ENCODE results near the gene CDC42SE2. TPM values are rescaled to one million over a fixed set of nuclear protein-coding genes. Genes with fewer than 3 reads are reported as not detected.
"Not testable (repeated sequence)": the region's sequence is repeated elsewhere in the genome, so short reads cannot be mapped to it uniquely, and the experiment has no call there.

The CDC42SE2 gene
- total RNA-seq, 2 experiments from 2014 or later: 54.2 to 66.8 TPM

- Histone ChIP-seq H3K79me2 (ENCODE audit: insufficient read depth, low read depth, low read length) (peaks cover 19% of the 10 kb centered on the region; the same call in 1 of the 2 replicates), H3K27ac (ENCODE audit: low read depth, low read length, poor library complexity, severe bottlenecking) (no peak overlapping the region)
- POLR2A ChIA-PET: no interaction called here
Measured at GRCh38 chr5:131338051-131338453, 74.2 kb downstream of the CDC42SE2 start.

GRCh38 chr5:131344288-131344687 is 80.4 kb downstream of the CDC42SE2 start:
- intact Hi-C loops (cut with micrococcal nuclease; ENCODE audit: unreplicated experiment): not testable (repeated sequence)

More at GRCh38 chr5:131338051-131338453, 74.2 kb downstream of the CDC42SE2 start:
- Histone ChIP-seq H3K9me3 (ENCODE audit: low read length) (peaks cover 4% of the 10 kb centered on the region; the same call in 1 of the 2 replicates), H3K4me1 (ENCODE audit: insufficient read depth, low read length, poor library complexity, severe bottlenecking) (no peaks in the 10 kb centered on the region), H3K36me3 (ENCODE audit: insufficient read depth, low read length) (peaks cover 50% of the 10 kb centered on the region), H4K20me1 (ENCODE audit: insufficient read depth, low read length) (no peaks in the 10 kb centered on the region), H3K4me2 (ENCODE audit: low read length) (no peak overlapping the region), H3K9me2 (ENCODE audit: insufficient read depth, low read length) (no peaks in the 10 kb centered on the region), H2AFZ (ENCODE audit: low read length) (no peak overlapping the region), H3K4me3 (ENCODE audit: low read depth, low read length, poor library complexity, severe bottlenecking) (no peak overlapping the region)
- intact Hi-C loops (cut with micrococcal nuclease; ENCODE audit: unreplicated experiment): no loop called here
- CTCF ChIA-PET (ENCODE audit: unreplicated experiment): no interaction called here
- TF ChIP-seq, protein P1, sequence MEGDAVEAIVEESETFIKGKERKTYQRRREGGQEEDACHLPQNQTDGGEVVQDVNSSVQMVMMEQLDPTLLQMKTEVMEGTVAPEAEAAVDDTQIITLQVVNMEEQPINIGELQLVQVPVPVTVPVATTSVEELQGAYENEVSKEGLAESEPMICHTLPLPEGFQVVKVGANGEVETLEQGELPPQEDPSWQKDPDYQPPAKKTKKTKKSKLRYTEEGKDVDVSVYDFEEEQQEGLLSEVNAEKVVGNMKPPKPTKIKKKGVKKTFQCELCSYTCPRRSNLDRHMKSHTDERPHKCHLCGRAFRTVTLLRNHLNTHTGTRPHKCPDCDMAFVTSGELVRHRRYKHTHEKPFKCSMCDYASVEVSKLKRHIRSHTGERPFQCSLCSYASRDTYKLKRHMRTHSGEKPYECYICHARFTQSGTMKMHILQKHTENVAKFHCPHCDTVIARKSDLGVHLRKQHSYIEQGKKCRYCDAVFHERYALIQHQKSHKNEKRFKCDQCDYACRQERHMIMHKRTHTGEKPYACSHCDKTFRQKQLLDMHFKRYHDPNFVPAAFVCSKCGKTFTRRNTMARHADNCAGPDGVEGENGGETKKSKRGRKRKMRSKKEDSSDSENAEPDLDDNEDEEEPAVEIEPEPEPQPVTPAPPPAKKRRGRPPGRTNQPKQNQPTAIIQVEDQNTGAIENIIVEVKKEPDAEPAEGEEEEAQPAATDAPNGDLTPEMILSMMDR (conservative IDR thresholded peaks at IDR 0.05; ENCODE audit: low read length): no peak
- no peak for TF ChIP-seq EZH2phosphoT487 (IDR thresholded peaks at IDR 0.05; ENCODE audit: borderline replicate concordance, low read depth, low read length)
- BruUV-seq (replicated peaks): no TSS peak
- no peak for DNase-seq (ENCODE audit: low spot score)

DNA sequence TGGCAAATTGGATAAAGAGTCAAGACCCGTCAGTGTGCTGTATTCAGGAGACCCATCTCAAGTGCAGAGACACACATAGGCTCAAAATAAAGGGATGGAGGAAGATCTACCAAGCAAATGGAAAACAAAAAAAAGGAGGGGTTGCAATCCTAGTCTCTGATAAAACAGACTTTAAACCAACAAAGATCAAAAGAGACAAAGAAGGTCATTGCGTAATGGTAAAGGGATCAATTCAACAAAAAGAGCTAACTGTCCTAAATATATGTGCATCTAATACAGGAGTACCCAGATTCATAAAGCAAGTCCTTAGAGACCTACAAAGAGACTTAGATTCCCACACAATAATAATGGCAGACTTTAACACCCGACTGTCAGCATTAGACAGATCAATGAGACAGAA is 82.4 kb downstream of the CDC42SE2 start:
- BruUV-seq (replicated peaks); H3K9me3 ChIP-seq (ENCODE audit: low read length); H4K20me1 ChIP-seq (ENCODE audit: insufficient read depth, low read length); H3K4me3 ChIP-seq (ENCODE audit: low read depth, low read length, poor library complexity, severe bottlenecking); H3K27ac ChIP-seq (ENCODE audit: low read depth, low read length, poor library complexity, severe bottlenecking); H3K4me2 ChIP-seq (ENCODE audit: low read length); H3K4me1 ChIP-seq (ENCODE audit: insufficient read depth, low read length, poor library complexity, severe bottlenecking); DNase-seq (ENCODE audit: low spot score); H2AFZ ChIP-seq (ENCODE audit: low read length); CTCF ChIA-PET (ENCODE audit: unreplicated experiment); intact Hi-C loops (cut with micrococcal nuclease; ENCODE audit: unreplicated experiment); POLR2A ChIA-PET; H3K9me2 ChIP-seq (ENCODE audit: insufficient read depth, low read length): not testable (repeated sequence)
- H3K36me3 ChIP-seq (ENCODE audit: insufficient read depth, low read length): peaks cover 31% of the 10 kb centered on the region
- H3K79me2 ChIP-seq (ENCODE audit: insufficient read depth, low read depth, low read length): peaks cover 15% of the 10 kb centered on the region; the same call in 1 of the 2 replicates

More at GRCh38 chr5:131344288-131344687, 80.4 kb downstream of the CDC42SE2 start:
- H3K9me2 ChIP-seq (ENCODE audit: insufficient read depth, low read length); H3K4me1 ChIP-seq (ENCODE audit: insufficient read depth, low read length, poor library complexity, severe bottlenecking); H4K20me1 ChIP-seq (ENCODE audit: insufficient read depth, low read length); H3K4me2 ChIP-seq (ENCODE audit: low read length); H3K27ac ChIP-seq (ENCODE audit: low read depth, low read length, poor library complexity, severe bottlenecking); H2AFZ ChIP-seq (ENCODE audit: low read length); CTCF ChIA-PET (ENCODE audit: unreplicated experiment); H3K4me3 ChIP-seq (ENCODE audit: low read depth, low read length, poor library complexity, severe bottlenecking); H3K9me3 ChIP-seq (ENCODE audit: low read length); POLR2A ChIA-PET; DNase-seq (ENCODE audit: low spot score); BruUV-seq (replicated peaks): not testable (repeated sequence)
- H3K79me2 ChIP-seq (ENCODE audit: insufficient read depth, low read depth, low read length): peaks cover 19% of the 10 kb centered on the region; the same call in 1 of the 2 replicates
- peaks cover 45% of the 10 kb centered on the region for H3K36me3 ChIP-seq (ENCODE audit: insufficient read depth, low read length)

DNA sequence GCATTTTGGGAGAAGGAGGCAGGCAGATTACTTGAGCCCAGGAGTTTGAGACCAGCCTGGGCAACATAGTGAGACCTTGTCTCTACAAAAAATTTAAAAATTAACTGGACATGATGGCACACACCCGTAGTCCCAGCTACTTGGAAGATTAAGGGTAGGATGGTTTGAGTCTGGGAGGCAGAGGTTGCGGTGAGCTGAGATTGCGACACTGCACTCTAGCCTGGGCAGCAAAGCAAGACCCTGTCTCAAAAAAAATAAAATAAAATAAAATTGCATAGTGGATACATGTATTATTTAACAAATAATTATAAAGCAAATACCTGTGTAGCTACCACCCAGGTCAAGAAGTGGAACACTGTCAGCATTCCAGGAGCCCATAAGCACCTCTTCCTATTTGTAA is 90.1 kb downstream of the CDC42SE2 start:
- ChIA-PET POLR2A (interaction anchor here (0.9 to 1.1 kb wide), 2 partner anchors 12 to 37 kb away, joined by 3 to 4 read pairs; no protein-coding TSS in a partner anchor), CTCF (ENCODE audit: unreplicated experiment) (no interaction called here)
- no TSS peak for BruUV-seq (replicated peaks)

More for the DNA sequence above, 90.1 kb downstream of the CDC42SE2 start:
- Histone ChIP-seq H3K36me3 (ENCODE audit: insufficient read depth, low read length) (peaks cover under 1% of the 10 kb centered on the region; the same call in 1 of the 2 replicates), H3K27ac (ENCODE audit: low read depth, low read length, poor library complexity, severe bottlenecking) (no peak overlapping the region), H3K4me2 (ENCODE audit: low read length) (no peak overlapping the region), H3K4me1 (ENCODE audit: insufficient read depth, low read length, poor library complexity, severe bottlenecking) (peaks cover 20% of the 10 kb centered on the region), H3K9me3 (ENCODE audit: low read length) (no peaks in the 10 kb centered on the region), H2AFZ (ENCODE audit: low read length) (no peak overlapping the region), H3K4me3 (ENCODE audit: low read depth, low read length, poor library complexity, severe bottlenecking) (no peak overlapping the region), H3K9me2 (ENCODE audit: insufficient read depth, low read length) (no peaks in the 10 kb centered on the region), H4K20me1 (ENCODE audit: insufficient read depth, low read length) (no peaks in the 10 kb centered on the region), H3K79me2 (ENCODE audit: insufficient read depth, low read depth, low read length) (peaks cover 26% of the 10 kb centered on the region; the same call in 1 of the 2 replicates)
- intact Hi-C loops (cut with micrococcal nuclease; ENCODE audit: unreplicated experiment): no loop called here
- no peak for TF ChIP-seq EZH2phosphoT487 (IDR thresholded peaks at IDR 0.05; ENCODE audit: borderline replicate concordance, low read depth, low read length)
- TF ChIP-seq, protein P1 (conservative IDR thresholded peaks at IDR 0.05; ENCODE audit: low read length): no peak
- DNase-seq (ENCODE audit: low spot score): no peak
